HepG2 (cell line): Measurements from ENCODE around the gene DDAH1. TPM values are rescaled to one million over a fixed set of nuclear protein-coding genes. Genes with fewer than 3 reads are reported as not detected.

ENCODE experiments used
- ATAC-seq: fragments of 200-7000 bp; cut with Tn5 transposase; 3 replicates; pipeline ENCODE4 v1.9.1; 2020; ENCODE audit warnings: mild to moderate bottlenecking, moderate library complexity
- BruUV-seq: library from RNA; stranded (reverse); fragments of 400-500 nt; replicated peaks from 2 replicates; lab custom pipeline; 2021; lab: Mats Ljungman, UMichigan
- CTCF ChIA-PET: fragments of 300-600 bp; formaldehyde crosslinking; extraction: SDS; loops from one replicate; lab custom pipeline; 2021; ENCODE audit warnings: low total read pairs, inconsistent platforms, low intra/inter-chr PET ratio; lab: Yijun Ruan, JAX
- POLR2A ChIA-PET: fragments of 350-600 bp; sonication (Branson Sonifier 250); formaldehyde crosslinking; loops from one replicate; lab custom pipeline; 2020; ENCODE audit warnings: antibody characterized with exemption, inconsistent platforms; lab: Yijun Ruan, JAX
- DNase-seq: peaks from one replicate; pipeline ENCODE4 v3.0.0-alpha.2; 2015; ENCODE audit warnings: low spot score
- FAIRE-seq: peaks from 3 replicates; lab custom pipeline; 2011; peaks lifted over from hg19 to GRCh38; lab: Jason Lieb, UNC
- H2AFZ ChIP-seq: one replicate; pipeline ENCODE4 v1.6.1; 2011; ENCODE audit warnings: low read length, inconsistent platforms
- H3K27ac ChIP-seq: fragments of 300-600 bp; 3 replicates; pipeline ENCODE4 v1.8.0; 2011; ENCODE audit warnings: mixed run types, mild to moderate bottlenecking, mixed read lengths, low read length, inconsistent platforms; ENCODE audit not compliant: insufficient read depth; ENCODE audit errors: extremely low read length
- H3K27me3 ChIP-seq, 2 experiments: fragments of 200-600 bp in 1 of 2; 2 replicates in 1 of 2; 3 replicates in 1 of 2; pipeline versions ENCODE4 v1.6.0 to v1.8.0; 2011; ENCODE audit warnings: low read length in 2 of 2, mild to moderate bottlenecking in 2 of 2, moderate library complexity in 2 of 2, inconsistent platforms in 1 of 2; ENCODE audit not compliant: insufficient read depth in 2 of 2, control insufficient read depth in 1 of 2
- H3K36me3 ChIP-seq, 2 experiments: fragments of 200-600 bp in 1 of 2; replicated peaks in 1 of 2; 2 replicates in 1 of 2; 3 replicates in 1 of 2; pipeline versions ENCODE4 v1.5.1 to v1.8.0; 2011; ENCODE audit warnings: low read length in 2 of 2, inconsistent platforms in 1 of 2; ENCODE audit not compliant: insufficient read depth in 2 of 2, control insufficient read depth in 1 of 2
- H3K4me1 ChIP-seq: 2 replicates; pipeline ENCODE4 v1.5.1; 2012; ENCODE audit warnings: low read length, inconsistent platforms; ENCODE audit not compliant: insufficient read depth
- H3K4me2 ChIP-seq: 2 replicates; pipeline ENCODE4 v1.6.0; 2011; ENCODE audit warnings: low read depth, low read length, inconsistent platforms
- H3K4me3 ChIP-seq, 3 experiments: fragments of 200-600 bp in 1 of 3; sonication (generic), shearing (Covaris generic) in 1 of 3; replicated peaks in 1 of 3; 2 replicates each; pipeline ENCODE4 v1.5.1; 2011 to 2016; ENCODE audit warnings: low read length in 3 of 3, inconsistent platforms in 2 of 3, low read depth in 2 of 3, mild to moderate bottlenecking in 2 of 3, control low read depth in 1 of 3, mixed read lengths in 1 of 3; ENCODE audit not compliant: insufficient read depth in 1 of 3
- H3K79me2 ChIP-seq: one replicate; pipeline ENCODE4 v1.6.1; 2011; ENCODE audit warnings: low read length, inconsistent platforms; ENCODE audit not compliant: insufficient read depth
- H3K9ac ChIP-seq: 2 replicates; pipeline ENCODE4 v1.6.0; 2011; ENCODE audit warnings: mild to moderate bottlenecking, low read depth, low read length, inconsistent platforms; ENCODE audit not compliant: insufficient read depth
- H3K9me3 ChIP-seq: 2 replicates; pipeline ENCODE4 v1.5.1; 2012; ENCODE audit warnings: mild to moderate bottlenecking, low read length
- H4K20me1 ChIP-seq: 2 replicates; pipeline ENCODE4 v1.6.0; 2011; ENCODE audit warnings: inconsistent platforms, mild to moderate bottlenecking, low read length, moderate library complexity; ENCODE audit not compliant: insufficient read depth
- BCL3 ChIP-seq: sonication (generic); formaldehyde crosslinking; IDR thresholded peaks from 2 replicates; pipeline ENCODE4 v1.5.1; 2020; ENCODE audit warnings: mild to moderate bottlenecking, missing genetic modification reagents, moderate library complexity
- HNF4G ChIP-seq, 2 experiments: sonication (generic) in 1 of 2; formaldehyde crosslinking in 1 of 2; IDR thresholded peaks; 2 replicates each; pipeline versions ENCODE4 v1.4.0 to v1.6.1; 2011 to 2020; ENCODE audit warnings: borderline replicate concordance in 2 of 2, low read depth in 2 of 2, mild to moderate bottlenecking in 2 of 2, low read length in 1 of 2, missing genetic modification reagents in 1 of 2, moderate library complexity in 1 of 2
- SIX4 ChIP-seq: sonication (generic); formaldehyde crosslinking; IDR thresholded peaks from 2 replicates; pipeline ENCODE4 v1.4.0; 2020; ENCODE audit warnings: missing genetic modification reagents
- SP2 ChIP-seq: sonication (generic); formaldehyde crosslinking; IDR thresholded peaks from 2 replicates; pipeline ENCODE4 v1.5.1; 2020; ENCODE audit warnings: mild to moderate bottlenecking, missing genetic modification reagents
- ZBTB1 ChIP-seq: sonication (generic); formaldehyde crosslinking; IDR thresholded peaks from 2 replicates; pipeline ENCODE4 v1.4.0; 2020; ENCODE audit warnings: missing genetic modification reagents, borderline replicate concordance
- WGBS: methylation state at CpG from one replicate; pipeline ENCODE4 v1.1.6; 2017; ENCODE audit warnings: low lambda C conversion rate; 5-methylcytosine and 5-hydroxymethylcytosine counted together
- in situ Hi-C: cut with HindIII; loops from 2 replicates; pipeline ENCODE4 v1.10.0; 2017; ENCODE audit warnings: low pct_unique_long_range_greater_than_20kb; ENCODE audit not compliant: extremely low pct_ligation_motif_present
- intact Hi-C: fragments of 100-400 bp; cut with micrococcal nuclease; formaldehyde crosslinking; loops from one replicate; pipeline ENCODE4 v1.10.0; 2022; ENCODE audit not compliant: unreplicated experiment
- polyA plus RNA-seq, 8 experiments: library from polyadenylated mRNA; depleted of rRNA in 3 of 8; stranded (reverse) in 7 of 8; unstranded in 1 of 8; fragments of >200 nt; fragmentation: Illumina TruSeq in 4 of 8; extraction: Trizol in 4 of 8; gene quantifications; 2 replicates each; pipeline versions ENCODE4 v1.2.1 to v1.2.3, GENCODE V29; 2011 to 2016; ENCODE audit warnings: low read depth in 4 of 8, missing spikeins in 1 of 8, mixed read lengths in 1 of 8; ENCODE audit not compliant: insufficient read depth in 1 of 8
- total RNA-seq, 5 experiments: library from RNA; depleted of rRNA; stranded (reverse); fragments of >200 nt; fragmentation: Illumina TruSeq; extraction: Trizol; gene quantifications; 2 replicates each; pipeline ENCODE4 v1.2.3, GENCODE V29; 2016; ENCODE audit warnings: low read depth in 1 of 5
- TF ChIP-seq, protein P1 (sequence below): conservative IDR thresholded peaks from 2 replicates; pipeline ENCODE4 v1.6.1; 2018; ENCODE audit warnings: missing genetic modification reagents

Gene DDAH1
- total and polyA plus RNA-seq, 2 of the 13 experiments (the other 11 are each of a cell fraction or from before 2014, with no cell fraction given): 39.7 to 64.4 TPM

DNA sequence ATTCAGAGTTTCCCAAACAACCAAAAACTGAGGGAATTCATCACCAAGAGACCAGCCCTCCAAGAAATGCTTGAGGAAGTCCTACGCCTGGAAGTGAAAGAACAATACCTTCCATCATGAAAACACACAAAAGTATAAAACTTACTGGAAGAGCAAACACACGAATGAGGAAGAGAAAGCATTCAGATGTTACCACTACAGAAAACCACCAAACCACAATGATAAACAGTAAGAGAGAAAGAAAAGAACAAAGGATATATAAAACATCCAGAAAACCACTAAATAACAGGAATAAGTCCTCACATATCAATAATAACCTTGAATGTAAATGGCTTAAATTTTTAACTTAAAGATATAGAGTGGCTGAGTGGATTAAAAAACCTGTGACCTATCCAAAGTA lies 130.0 kb downstream of the DDAH1 start:
- no peak overlapping the region for H2AFZ ChIP-seq
- no peak for FAIRE-seq
- no peak overlapping the region for H3K27ac ChIP-seq
- ChIA-PET CTCF (no interaction called here), POLR2A (no interaction called here)
- H3K9ac ChIP-seq: no peak overlapping the region
- H3K36me3 ChIP-seq: peaks cover 0 to 1% of the 10 kb centered on the region in 2 experiments; a peak in 2 of 5 replicates
- no TSS peak for BruUV-seq
- H3K9me3 ChIP-seq: no peaks in the 10 kb centered on the region
- WGBS: 90% methylated on average over 2 of the region's 2 CpGs
- intact Hi-C loops (no loop called here), in situ Hi-C loops (no loop called here)
- ATAC-seq: no peak
- peaks cover 22% of the 10 kb centered on the region for H3K4me1 ChIP-seq
- H4K20me1 ChIP-seq: no peaks in the 10 kb centered on the region
- DNase-seq: no peak
- no peak overlapping the region for H3K4me3 ChIP-seq
- no peaks in the 10 kb centered on the region for H3K27me3 ChIP-seq
- peaks cover 5% of the 10 kb centered on the region for H3K79me2 ChIP-seq
- TF ChIP-seq SIX4 (CRISPR knock-in tag): no peak
- H3K4me2 ChIP-seq: no peak overlapping the region

- Histone ChIP-seq H3K4me1 (peaks cover 29% of the 10 kb centered on the region), H3K4me3 (no peak overlapping the region), H3K27ac (no peak overlapping the region), H3K9me3 (no peaks in the 10 kb centered on the region), H3K36me3 (peaks cover 0 to 1% of the 10 kb centered on the region in 2 experiments; a peak in 2 of 5 replicates), H3K27me3 (no peaks in the 10 kb centered on the region), H3K4me2 (no peak overlapping the region), H3K9ac (no peak overlapping the region), H3K79me2 (peaks cover 5% of the 10 kb centered on the region), H2AFZ (no peak overlapping the region), H4K20me1 (no peaks in the 10 kb centered on the region)
- BruUV-seq: no TSS peak
- CTCF ChIA-PET: no interaction called here
- ATAC-seq (no peak), FAIRE-seq (no peak), DNase-seq (no peak)
- 100% methylated on average over 1 of the region's 1 CpG for WGBS
- TF ChIP-seq, protein P1, sequence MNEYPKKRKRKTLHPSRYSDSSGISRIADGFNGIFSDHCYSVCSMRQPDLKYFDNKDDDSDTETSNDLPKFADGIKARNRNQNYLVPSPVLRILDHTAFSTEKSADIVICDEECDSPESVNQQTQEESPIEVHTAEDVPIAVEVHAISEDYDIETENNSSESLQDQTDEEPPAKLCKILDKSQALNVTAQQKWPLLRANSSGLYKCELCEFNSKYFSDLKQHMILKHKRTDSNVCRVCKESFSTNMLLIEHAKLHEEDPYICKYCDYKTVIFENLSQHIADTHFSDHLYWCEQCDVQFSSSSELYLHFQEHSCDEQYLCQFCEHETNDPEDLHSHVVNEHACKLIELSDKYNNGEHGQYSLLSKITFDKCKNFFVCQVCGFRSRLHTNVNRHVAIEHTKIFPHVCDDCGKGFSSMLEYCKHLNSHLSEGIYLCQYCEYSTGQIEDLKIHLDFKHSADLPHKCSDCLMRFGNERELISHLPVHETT (CRISPR knock-in tag): no peak
- TF ChIP-seq BCL3 (CRISPR knock-in tag): no peak
- no peak for TF ChIP-seq SP2
- no peak for TF ChIP-seq ZBTB1 (CRISPR knock-in tag)
- TF ChIP-seq HNF4G (IDR thresholded peaks at IDR 0.05; ENCODE audit: borderline replicate concordance, low read depth, low read length): no peak
- TF ChIP-seq HNF4G (CRISPR knock-in tag; IDR thresholded peaks at IDR 0.05; ENCODE audit: borderline replicate concordance, low read depth): no peak
- intact Hi-C loops (no loop called here), in situ Hi-C loops (no loop called here)
- POLR2A ChIA-PET: no interaction called here
Observed at GRCh38 chr1:85333186-85333585, 131.8 kb downstream of the DDAH1 start.
